ENCODE results near the gene SLC36A1.

DNA sequence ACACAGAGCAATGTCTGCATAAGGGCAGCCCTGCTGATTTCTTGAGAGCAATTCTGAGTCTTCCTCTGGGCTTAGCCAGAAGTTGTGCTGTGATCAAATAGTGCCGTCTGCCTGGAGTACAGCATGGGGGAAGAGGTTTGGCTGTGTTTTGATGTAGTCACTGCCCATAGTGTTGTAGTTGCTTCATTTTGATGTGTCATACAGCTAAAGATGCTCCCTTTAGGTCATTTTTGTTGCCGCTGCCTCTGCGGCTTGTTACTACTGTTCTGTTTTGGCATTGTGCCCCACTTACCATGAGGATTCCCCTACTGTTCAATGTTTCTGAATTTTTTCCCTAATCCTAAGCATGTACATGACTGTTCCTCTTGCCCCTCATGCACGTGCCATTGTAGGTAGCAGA lies 23.0 kb downstream of the SLC36A1 start:
- TF ChIP-seq, protein P1, sequence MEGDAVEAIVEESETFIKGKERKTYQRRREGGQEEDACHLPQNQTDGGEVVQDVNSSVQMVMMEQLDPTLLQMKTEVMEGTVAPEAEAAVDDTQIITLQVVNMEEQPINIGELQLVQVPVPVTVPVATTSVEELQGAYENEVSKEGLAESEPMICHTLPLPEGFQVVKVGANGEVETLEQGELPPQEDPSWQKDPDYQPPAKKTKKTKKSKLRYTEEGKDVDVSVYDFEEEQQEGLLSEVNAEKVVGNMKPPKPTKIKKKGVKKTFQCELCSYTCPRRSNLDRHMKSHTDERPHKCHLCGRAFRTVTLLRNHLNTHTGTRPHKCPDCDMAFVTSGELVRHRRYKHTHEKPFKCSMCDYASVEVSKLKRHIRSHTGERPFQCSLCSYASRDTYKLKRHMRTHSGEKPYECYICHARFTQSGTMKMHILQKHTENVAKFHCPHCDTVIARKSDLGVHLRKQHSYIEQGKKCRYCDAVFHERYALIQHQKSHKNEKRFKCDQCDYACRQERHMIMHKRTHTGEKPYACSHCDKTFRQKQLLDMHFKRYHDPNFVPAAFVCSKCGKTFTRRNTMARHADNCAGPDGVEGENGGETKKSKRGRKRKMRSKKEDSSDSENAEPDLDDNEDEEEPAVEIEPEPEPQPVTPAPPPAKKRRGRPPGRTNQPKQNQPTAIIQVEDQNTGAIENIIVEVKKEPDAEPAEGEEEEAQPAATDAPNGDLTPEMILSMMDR (conservative IDR thresholded peaks at IDR 0.05 in 1 of 2, IDR thresholded peaks at IDR 0.05 in 1 of 2; ENCODE audit: low read depth in 1 of 2, low read length in 2 of 2): no peak
- TF ChIP-seq EZH2 (IDR thresholded peaks at IDR 0.05; ENCODE audit: low read length, missing control alignments): no peak

Measured in fibroblast of lung (primary cell).